ENCODE data around the gene LMBRD2.

GRCh38 chr5:36073595-36074216, 78.0 kb downstream of the LMBRD2 start:
- TF ChIP-seq CTCF (conservative IDR thresholded peaks at IDR 0.05 in 1 of 2, IDR thresholded peaks at IDR 0.05 in 1 of 2; ENCODE audit: extremely low read depth in 1 of 2, insufficient read depth in 1 of 2, low read depth in 1 of 2, low read length in 2 of 2), result peak in 1 of 2 donors; percentile 39
- TF ChIP-seq EZH2 (IDR thresholded peaks at IDR 0.05; ENCODE audit: borderline replicate concordance, low read length), result no peak

All from mammary epithelial cell (primary cell).